Bronchial epithelial cell (primary cell): ENCODE measurements around the gene OR9I1. TPM values are rescaled to one million over a fixed set of nuclear protein-coding genes. Genes with fewer than 3 reads are reported as not detected.

Experiments
- DNase-seq: peaks from one replicate; pipeline ENCODE4 v3.0.0-alpha.2; 2010; ENCODE audit warnings: low read depth
- FAIRE-seq: peaks from 2 replicates; lab custom pipeline; 2011; peaks lifted over from hg19 to GRCh38; lab: Jason Lieb, UNC
- H3K27me3 ChIP-seq: 2 replicates; pipeline ENCODE4 v1.5.1; 2011; ENCODE audit warnings: low read length; ENCODE audit not compliant: control insufficient read depth, insufficient read depth
- H3K36me3 ChIP-seq: 2 replicates; pipeline ENCODE4 v1.5.1; 2011; ENCODE audit warnings: low read length; ENCODE audit not compliant: control insufficient read depth, insufficient read depth
- H3K4me3 ChIP-seq: 2 replicates; pipeline ENCODE4 v1.5.1; 2011; ENCODE audit warnings: mild to moderate bottlenecking, low read depth, low read length, control low read depth
- CTCF ChIP-seq: IDR thresholded peaks from 2 replicates; pipeline ENCODE4 v1.5.1; 2011; ENCODE audit warnings: mild to moderate bottlenecking, moderate library complexity, low read length, control low read depth, inconsistent platforms; ENCODE audit not compliant: insufficient read depth, severe bottlenecking
- total RNA-seq: library from RNA; depleted of rRNA; stranded (reverse); fragments of >200 nt; gene quantifications from 2 replicates; pipeline ENCODE4 v1.2.1, GENCODE V29; 2014

OR9I1 gene
- not detected in 2 replicates for total RNA-seq

- no peak for FAIRE-seq
- H3K36me3 ChIP-seq: no peaks in the 10 kb centered on the region
Measured at GRCh38 chr11:58125469-58125868, at the start of gene OR9I1. TSS of gene OR9I1 (minus strand) at chr11:58125530. CDS start at chr11:58119444, 6,086 bp downstream.

GRCh38 chr11:58165504-58166106 is 40.3 kb upstream of the OR9I1 start:
- DNase-seq: no peak
- FAIRE-seq: no peak
- no peaks in the 10 kb centered on the region for H3K36me3 ChIP-seq
- no peak overlapping the region for H3K4me3 ChIP-seq
- TF ChIP-seq CTCF: no peak
- H3K27me3 ChIP-seq: no peaks in the 10 kb centered on the region

More at GRCh38 chr11:58125469-58125868, at the start of gene OR9I1:
- no peaks in the 10 kb centered on the region for H3K27me3 ChIP-seq
- H3K4me3 ChIP-seq: no peak within 1 kb of the TSS
- no peak for DNase-seq
- no peak for TF ChIP-seq CTCF

- H3K27me3 ChIP-seq: no peaks in the 10 kb centered on the region
- no peak for DNase-seq
- H3K4me3 ChIP-seq: no peak overlapping the region
- FAIRE-seq: no peak
- H3K36me3 ChIP-seq: no peaks in the 10 kb centered on the region
- no peak for TF ChIP-seq CTCF
Measured at GRCh38 chr11:58164990-58165389, 39.7 kb upstream of the OR9I1 start.

- Histone ChIP-seq H3K36me3 (no peaks in the 10 kb centered on the region), H3K27me3 (no peaks in the 10 kb centered on the region), H3K4me3 (no peak overlapping the region)
- TF ChIP-seq CTCF: no peak
- FAIRE-seq: no peak
- no peak for DNase-seq
Measured at GRCh38 chr11:58164389-58164788, 39.1 kb upstream of the OR9I1 start.

GRCh38 chr11:58152781-58153180 is 27.5 kb upstream of the OR9I1 start:
- no peak for TF ChIP-seq CTCF
- DNase-seq (no peak), FAIRE-seq (no peak)
- Histone ChIP-seq H3K27me3 (no peaks in the 10 kb centered on the region), H3K4me3 (no peak overlapping the region), H3K36me3 (no peaks in the 10 kb centered on the region)

GRCh38 chr11:58142761-58143160 is 17.4 kb upstream of the OR9I1 start:
- H3K36me3 ChIP-seq: no peaks in the 10 kb centered on the region
- FAIRE-seq (peak; percentile 36), DNase-seq (no peak)
- H3K27me3 ChIP-seq: no peaks in the 10 kb centered on the region
- H3K4me3 ChIP-seq: no peak overlapping the region
- TF ChIP-seq CTCF: no peak
